Body of pancreas (tissue), 4 donors: Measurements from ENCODE around the gene ANKH. TPM values are rescaled to one million over a fixed set of nuclear protein-coding genes. Genes with fewer than 3 reads are reported as not detected.

ENCODE experiments used
- ATAC-seq: fragments of 150-250 bp; one replicate; pipeline ENCODE4 v1.9.1; 2016
- DNase-seq, 4 donors: peaks; one replicate each; pipeline ENCODE4 v3.0.0-alpha.2; 2019
- H3K27ac ChIP-seq, 4 donors: fragments of 200-600 bp; sonication (generic); 1 replicate in 3 of 4; 2 replicates in 1 of 4; pipeline versions ENCODE4 v1.5.1 to v1.6.1; 2016 to 2019; ENCODE audit warnings: mild to moderate bottlenecking in 1 of 4, mixed read lengths in 1 of 4, moderate library complexity in 1 of 4
- H3K27me3 ChIP-seq, 2 donors: fragments of 200-600 bp; sonication (generic); one replicate each; pipeline ENCODE4 v1.6.0; 2016; ENCODE audit warnings: mild to moderate bottlenecking in 1 of 2
- H3K36me3 ChIP-seq, 2 donors: fragments of 200-600 bp; sonication (generic); replicated peaks in 1 of 2; 2 replicates each; pipeline ENCODE4 v1.5.1; 2016; ENCODE audit warnings: low read depth in 2 of 2; ENCODE audit not compliant: insufficient read depth in 1 of 2
- H3K4me1 ChIP-seq: fragments of 200-600 bp; sonication (generic); one replicate; pipeline ENCODE4 v1.6.0; 2016
- H3K4me3 ChIP-seq, 2 donors: fragments of 200-600 bp; sonication (generic); 1 replicate in 1 of 2; 2 replicates in 1 of 2; pipeline ENCODE4 v1.5.1; 2016 to 2019
- H3K9me3 ChIP-seq, 3 donors: fragments of 200-600 bp; sonication (generic); 1 replicate in 2 of 3; 2 replicates in 1 of 3; pipeline ENCODE4 v1.5.1; 2016
- CTCF ChIP-seq, 7 experiments: fragments of 450-650 bp in 4 of 7; fragments of 200-600 bp in 3 of 7; sonication (generic) in 3 of 7; IDR thresholded peaks; one replicate each; pipeline ENCODE4 v1.5.1; 2016 to 2019; ENCODE audit warnings: antibody characterized with exemption in 7 of 7
- POLR2A ChIP-seq, 3 donors: fragments of 450-650 bp; IDR thresholded peaks; one replicate each; pipeline ENCODE4 v1.6.1; 2016; ENCODE audit warnings: antibody characterized with exemption in 3 of 3, mild to moderate bottlenecking in 2 of 3
- WGBS, 2 donors: methylation state at CpG; one replicate each; pipeline ENCODE4 v1.1.5; 2017; 5-methylcytosine and 5-hydroxymethylcytosine counted together
- intact Hi-C: fragments of 100-400 bp; cut with DNase I; formaldehyde crosslinking; loops from one replicate; pipeline ENCODE4 v1.15.1; 2023
- total RNA-seq, 2 donors: library from RNA; depleted of rRNA; stranded (reverse); fragments of >200 nt; gene quantifications; one replicate each; pipeline ENCODE4 v1.1.0, GENCODE V29; 2016

ANKH gene
- total RNA-seq, 2 donors from 2014 or later: 19.1 to 20.5 TPM

GRCh38 chr5:14724633-14725032 lies 146.9 kb downstream of the ANKH start:
- 84 to 85% methylated on average over 10 of the region's 10 CpGs for WGBS, 2 donors
- DNase-seq: peak in 1 of 4 donors; percentile 42
- ATAC-seq: no peak
- Histone ChIP-seq H3K27me3 (no peaks in the 10 kb centered on the region), H3K4me3 (no peak overlapping the region), H3K27ac (no peak overlapping the region), H3K36me3 (no peaks in the 10 kb centered on the region), H3K4me1 (peaks cover 5% of the 10 kb centered on the region), H3K9me3 (no peaks in the 10 kb centered on the region)
- intact Hi-C loops: loop anchor here (5.0 kb wide), 1 partner anchor 288 kb away; no protein-coding TSS in a partner anchor
- TF ChIP-seq POLR2A (IDR thresholded peaks at IDR 0.05): no peak
- no peak for TF ChIP-seq CTCF (IDR thresholded peaks at IDR 0.05)

- H3K36me3 ChIP-seq: no peaks in the 10 kb centered on the region
- peaks cover 5% of the 10 kb centered on the region for H3K4me1 ChIP-seq
- no peaks in the 10 kb centered on the region for H3K9me3 ChIP-seq
- intact Hi-C loops: no loop called here
- no peak for TF ChIP-seq CTCF (IDR thresholded peaks at IDR 0.05)
- TF ChIP-seq POLR2A (IDR thresholded peaks at IDR 0.05): no peak
- no peak overlapping the region for H3K4me3 ChIP-seq
- H3K27ac ChIP-seq: no peak overlapping the region
- WGBS, 2 donors: 81 to 95% methylated on average over 4 of the region's 4 CpGs
- no peaks in the 10 kb centered on the region for H3K27me3 ChIP-seq
- ATAC-seq (no peak), DNase-seq (no peak)
These were observed 147.9 kb downstream of the ANKH start for GRCh38 chr5:14723701-14724132.

- intact Hi-C loops: no loop called here
- Histone ChIP-seq H3K36me3 (no peaks in the 10 kb centered on the region), H3K4me3 (no peak overlapping the region), H3K27me3 (no peaks in the 10 kb centered on the region), H3K9me3 (no peaks in the 10 kb centered on the region), H3K27ac (no peak overlapping the region), H3K4me1 (peaks cover 5% of the 10 kb centered on the region)
- TF ChIP-seq CTCF (IDR thresholded peaks at IDR 0.05) (no peak), POLR2A (IDR thresholded peaks at IDR 0.05) (no peak)
- DNase-seq (no peak), ATAC-seq (no peak)
- WGBS, 2 donors: 84 to 90% methylated on average over 8 of the region's 8 CpGs
These were observed 148.7 kb downstream of the ANKH start for GRCh38 chr5:14722923-14723322.

- Histone ChIP-seq H3K4me3 (no peak overlapping the region), H3K27ac (no peak overlapping the region), H3K9me3 (no peaks in the 10 kb centered on the region), H3K27me3 (no peaks in the 10 kb centered on the region), H3K36me3 (no peaks in the 10 kb centered on the region), H3K4me1 (no peaks in the 10 kb centered on the region)
- 57 to 60% methylated on average over 7 of the region's 7 CpGs for WGBS, 2 donors
- no peak for ATAC-seq
- TF ChIP-seq POLR2A (IDR thresholded peaks at IDR 0.05) (no peak), CTCF (IDR thresholded peaks at IDR 0.05) (no peak)
- no peak for DNase-seq
- intact Hi-C loops: no loop called here
These were observed 149.5 kb downstream of the ANKH start for GRCh38 chr5:14721990-14722656.
